Measurements from ENCODE around the gene ZFY.
"Not testable (repeated sequence)": the region's sequence is repeated elsewhere in the genome, so short reads cannot be mapped to it uniquely, and the experiment has no call there.

Gene ZFY

DNA sequence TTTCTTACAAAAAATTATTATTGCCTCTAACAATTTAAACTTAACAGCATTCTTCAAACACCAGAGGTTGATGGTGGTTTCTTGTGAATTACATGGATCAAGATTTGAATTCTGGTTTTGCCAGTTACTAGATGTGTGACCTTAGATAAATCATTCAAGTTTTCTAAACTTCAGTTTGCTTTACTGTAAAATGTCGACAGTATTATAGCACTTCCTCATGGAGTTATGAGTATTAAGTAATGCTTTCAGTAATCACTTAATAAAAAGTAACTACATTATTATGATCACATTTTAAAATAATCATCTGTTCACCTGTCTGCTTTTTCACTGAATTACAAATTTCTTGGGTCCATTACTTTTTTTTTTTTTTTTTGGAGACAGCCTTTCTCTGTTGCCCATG is 37.5 kb downstream of the ZFY start:
- DNase-seq (ENCODE audit: extremely low read depth in 1 of 2, low read depth in 1 of 2), result no peak

DNA sequence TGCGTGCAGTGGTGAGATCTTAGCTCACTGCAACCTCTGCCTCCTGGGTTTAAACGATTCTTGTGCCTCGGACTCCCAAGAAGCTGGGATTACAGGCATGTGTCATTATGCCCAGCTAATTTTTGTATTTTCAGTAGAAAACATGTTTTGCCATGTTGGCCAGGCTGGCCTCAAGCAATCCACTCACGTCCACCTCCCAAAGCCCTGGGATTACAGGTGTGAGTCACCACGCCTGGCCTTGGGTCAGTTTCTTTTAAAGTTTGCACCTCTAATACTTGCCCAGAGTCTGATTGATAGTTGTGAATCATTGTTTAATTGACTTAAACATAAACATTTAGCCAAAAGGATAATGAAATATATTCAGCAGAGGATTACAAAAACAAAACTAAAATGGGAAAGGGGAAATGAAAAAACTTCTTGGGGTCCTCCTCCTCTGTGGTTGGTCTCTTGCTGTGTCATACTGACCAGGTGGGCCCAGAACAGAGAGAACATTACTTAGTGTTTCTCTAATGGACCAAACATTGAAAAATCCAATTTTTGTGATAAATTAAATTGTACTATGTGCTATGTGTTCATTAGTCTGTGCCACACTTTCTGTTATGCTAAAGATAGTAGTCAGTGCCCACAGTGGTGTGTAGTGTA is 38.0 kb downstream of the ZFY start:
- no peak for DNase-seq (ENCODE audit: extremely low read depth in 1 of 2, low read depth in 1 of 2)

DNA sequence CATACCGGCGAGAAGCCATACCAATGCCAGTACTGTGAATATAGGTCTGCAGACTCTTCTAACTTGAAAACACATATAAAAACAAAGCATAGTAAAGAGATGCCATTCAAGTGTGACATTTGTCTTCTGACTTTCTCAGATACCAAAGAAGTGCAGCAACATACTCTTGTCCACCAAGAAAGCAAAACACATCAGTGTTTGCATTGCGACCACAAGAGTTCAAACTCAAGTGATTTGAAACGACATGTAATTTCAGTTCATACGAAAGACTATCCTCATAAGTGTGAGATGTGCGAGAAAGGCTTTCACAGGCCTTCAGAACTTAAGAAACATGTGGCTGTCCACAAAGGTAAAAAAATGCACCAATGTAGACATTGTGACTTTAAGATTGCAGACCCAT is 44.1 kb downstream of the ZFY start:
- no peak for DNase-seq (ENCODE audit: extremely low read depth in 1 of 2, low read depth in 1 of 2)

DNA sequence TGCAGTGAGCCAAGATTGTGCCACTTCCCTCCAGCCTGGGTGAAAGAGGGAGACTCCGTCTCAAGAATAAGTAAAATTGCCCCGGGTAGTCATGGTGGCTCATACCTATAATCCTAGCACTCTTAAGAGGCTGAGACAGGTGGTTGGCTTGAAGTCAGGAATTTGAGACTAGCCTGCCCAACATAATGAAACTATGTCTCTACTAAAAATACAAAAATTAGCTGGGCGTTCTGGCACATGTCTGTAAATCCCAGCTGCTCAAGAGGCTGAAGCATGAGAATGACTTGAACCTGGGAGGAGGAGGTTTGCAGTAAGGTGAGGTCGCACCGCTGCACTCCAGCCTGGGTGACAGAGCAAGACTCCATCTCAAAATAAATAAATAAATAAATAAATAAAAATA is 49.3 kb downstream of the ZFY start:
- no peak for DNase-seq (ENCODE audit: extremely low read depth in 1 of 2, low read depth in 1 of 2)

DNA sequence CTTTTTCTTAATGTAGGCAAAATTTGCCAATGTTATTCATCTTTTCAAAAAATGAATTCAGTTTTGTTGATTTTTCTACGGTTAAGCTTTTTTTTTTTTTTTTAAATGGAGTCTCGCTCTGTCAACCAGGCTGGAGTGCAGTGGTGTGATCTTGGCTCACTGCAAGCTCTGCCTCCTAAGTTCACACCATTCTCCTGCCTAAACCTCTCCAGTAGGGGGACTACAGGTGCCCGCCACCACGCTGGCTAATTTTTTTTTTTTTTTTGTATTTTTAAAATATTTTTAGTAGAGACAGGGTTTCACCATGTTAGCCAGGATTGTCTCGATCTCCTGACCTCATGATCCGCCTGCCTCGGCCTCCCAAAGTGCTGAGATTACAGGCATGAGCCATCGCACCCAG is 52.0 kb downstream of the ZFY start:
- not testable (repeated sequence) for DNase-seq (ENCODE audit: extremely low read depth in 1 of 2, low read depth in 1 of 2)

DNA sequence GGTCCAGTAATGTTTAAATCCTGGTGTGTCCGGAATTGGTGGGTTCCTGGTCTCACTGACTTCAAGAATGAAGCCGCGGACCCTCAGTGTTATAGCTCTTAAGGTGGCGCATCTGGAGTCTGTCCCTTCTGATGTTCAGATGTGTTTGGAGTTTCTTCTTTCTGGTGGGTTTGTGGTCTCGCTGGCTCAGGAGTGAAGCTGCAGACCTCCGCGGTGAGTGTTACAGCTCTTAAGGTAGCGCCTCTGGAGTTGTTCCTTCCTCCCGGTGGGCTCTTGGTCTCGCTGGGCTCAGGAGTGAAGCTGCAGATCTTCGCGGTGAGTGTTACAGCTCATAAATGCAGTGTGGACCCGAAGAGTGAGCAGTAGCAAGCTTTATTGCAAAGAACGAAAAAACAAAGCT is 62.2 kb downstream of the ZFY start:
- not testable (repeated sequence) for DNase-seq (ENCODE audit: extremely low read depth in 1 of 2, low read depth in 1 of 2)

DNA sequence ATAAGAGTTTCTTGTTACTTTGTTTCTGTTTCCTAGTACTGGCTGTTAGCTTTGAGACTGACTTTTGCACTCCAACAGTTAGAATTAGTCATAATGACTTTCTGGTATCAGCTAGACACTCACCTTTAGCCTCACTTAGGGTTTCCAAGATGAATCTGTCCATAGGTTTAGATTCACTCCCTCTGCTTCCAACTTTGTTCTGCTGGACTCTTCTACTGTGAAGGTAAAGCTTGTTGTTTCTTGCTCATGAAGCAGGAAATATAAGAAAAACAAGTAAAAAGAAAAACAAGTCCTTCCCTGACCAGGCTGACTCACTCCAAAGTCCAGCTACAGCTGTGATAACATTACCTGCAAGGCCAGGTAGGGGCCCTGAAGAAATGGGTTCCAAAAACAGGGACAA is 67.0 kb downstream of the ZFY start:
- DNase-seq (ENCODE audit: extremely low read depth in 1 of 2, low read depth in 1 of 2), result no peak

DNA sequence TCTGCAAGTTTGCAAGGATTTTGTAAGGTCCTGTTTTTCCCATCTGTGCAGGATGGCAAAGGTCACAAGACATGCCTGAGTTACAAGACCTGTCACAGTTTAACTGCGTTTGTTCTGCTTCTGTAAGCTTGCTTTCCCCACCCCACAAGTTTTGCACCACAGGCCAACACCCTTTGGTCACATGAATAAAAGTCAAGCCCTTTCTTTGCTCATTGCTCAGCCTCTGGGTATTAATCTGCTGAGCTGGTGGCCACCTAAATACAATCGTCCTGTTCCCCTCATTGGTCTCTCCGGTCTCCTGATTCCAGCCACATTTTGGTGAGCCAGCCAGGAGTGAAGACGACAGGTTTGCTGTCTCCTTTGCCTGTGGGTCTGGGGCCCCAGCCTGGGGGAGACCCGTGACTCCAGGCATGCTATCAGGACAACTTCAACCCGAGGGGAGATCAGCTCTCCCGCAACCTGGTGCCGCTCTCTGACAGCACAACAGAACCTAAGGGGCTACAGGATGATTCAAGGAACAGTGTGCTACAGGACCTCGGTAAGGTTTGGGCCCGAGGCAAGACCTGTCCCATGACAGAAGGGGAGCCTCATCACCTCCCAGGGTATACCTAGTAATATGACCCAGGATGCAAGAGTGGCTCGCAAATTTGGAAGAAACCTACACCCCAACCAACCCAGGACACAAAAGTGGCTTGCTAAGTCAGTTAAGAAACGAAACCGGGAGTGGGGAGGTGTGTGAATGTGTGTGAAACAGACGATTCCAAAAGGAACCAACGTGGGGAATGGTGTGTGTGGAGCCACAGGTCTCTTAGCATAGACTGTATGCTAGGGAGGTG is 67.7 kb downstream of the ZFY start:
- DNase-seq (ENCODE audit: extremely low read depth in 1 of 2, low read depth in 1 of 2), result no peak

DNA sequence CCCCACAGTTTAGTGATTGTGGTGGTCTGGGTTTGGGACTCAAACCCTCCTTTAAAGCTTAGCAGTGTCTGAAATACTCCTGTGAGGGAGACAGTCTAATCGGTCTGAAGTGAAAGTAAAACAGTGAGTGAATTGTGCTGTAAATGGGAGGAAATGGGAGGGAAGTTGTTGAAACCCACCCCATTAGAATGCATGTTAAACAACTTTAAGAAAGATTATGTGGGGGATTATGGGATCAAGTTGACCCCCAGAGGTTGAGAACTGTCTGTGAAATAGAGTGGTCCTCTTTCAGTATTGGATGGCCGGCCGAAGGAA is 68.3 kb downstream of the ZFY start:
- DNase-seq (ENCODE audit: extremely low read depth in 1 of 2, low read depth in 1 of 2), result no peak

DNA sequence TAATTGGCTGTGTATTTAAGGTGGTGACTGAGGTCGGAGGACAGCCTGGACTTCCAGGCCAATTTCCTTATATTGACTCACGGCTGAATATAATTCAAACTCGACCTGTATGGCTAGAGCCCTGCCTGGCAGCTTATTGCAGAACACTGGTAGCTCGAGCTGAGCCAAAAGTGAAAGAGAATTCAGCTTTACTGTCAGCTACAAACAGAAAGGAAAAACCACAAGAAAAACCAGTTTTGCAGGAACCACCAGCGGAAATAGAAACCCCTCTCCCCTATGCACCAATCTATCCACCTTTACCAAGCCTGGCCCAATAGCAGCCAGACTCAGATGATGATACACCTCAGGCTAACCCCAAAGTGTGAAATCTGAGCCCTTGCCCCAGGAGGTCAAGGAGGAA is 68.7 kb downstream of the ZFY start:
- no peak for DNase-seq (ENCODE audit: extremely low read depth in 1 of 2, low read depth in 1 of 2)

DNA sequence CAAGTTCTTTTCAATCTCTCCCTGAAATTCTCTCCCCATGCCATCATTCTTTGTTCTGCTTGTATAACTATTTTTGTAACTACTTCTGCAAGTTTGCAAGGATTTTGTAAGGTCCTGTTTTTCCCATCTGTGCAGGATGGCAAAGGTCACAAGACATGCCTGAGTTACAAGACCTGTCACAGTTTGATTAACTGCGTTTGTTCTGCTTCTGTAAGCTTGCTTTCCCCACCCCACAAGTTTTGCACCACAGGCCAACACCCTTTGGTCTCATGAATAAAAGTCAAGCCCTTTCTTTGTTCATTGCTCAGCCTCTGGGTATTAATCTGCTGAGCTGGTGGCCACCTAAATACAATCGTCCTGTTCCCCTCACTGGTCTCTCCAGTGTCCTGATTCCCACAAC is 70.8 kb downstream of the ZFY start:
- DNase-seq (ENCODE audit: extremely low read depth in 1 of 2, low read depth in 1 of 2), result not testable (repeated sequence)

DNA sequence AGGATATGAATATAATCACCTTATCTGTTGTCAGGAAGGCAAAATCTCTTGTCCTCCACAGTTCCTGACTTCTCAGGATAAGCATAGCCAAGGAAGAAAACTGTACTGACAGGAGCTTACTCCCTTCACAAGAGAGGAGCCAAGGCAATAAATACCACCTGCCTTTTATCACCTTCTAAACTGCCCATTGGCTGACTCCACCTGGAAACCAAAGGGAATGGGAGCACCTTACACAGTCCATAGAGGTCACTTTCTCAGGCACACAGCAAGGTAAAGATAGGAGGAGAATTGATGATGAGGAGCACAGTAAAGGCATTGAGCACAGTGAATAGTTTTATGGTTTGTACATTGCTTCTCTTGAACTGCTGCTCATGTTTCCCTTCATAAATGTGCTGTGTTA is 72.8 kb downstream of the ZFY start:
- no peak for DNase-seq (ENCODE audit: extremely low read depth in 1 of 2, low read depth in 1 of 2)

DNA sequence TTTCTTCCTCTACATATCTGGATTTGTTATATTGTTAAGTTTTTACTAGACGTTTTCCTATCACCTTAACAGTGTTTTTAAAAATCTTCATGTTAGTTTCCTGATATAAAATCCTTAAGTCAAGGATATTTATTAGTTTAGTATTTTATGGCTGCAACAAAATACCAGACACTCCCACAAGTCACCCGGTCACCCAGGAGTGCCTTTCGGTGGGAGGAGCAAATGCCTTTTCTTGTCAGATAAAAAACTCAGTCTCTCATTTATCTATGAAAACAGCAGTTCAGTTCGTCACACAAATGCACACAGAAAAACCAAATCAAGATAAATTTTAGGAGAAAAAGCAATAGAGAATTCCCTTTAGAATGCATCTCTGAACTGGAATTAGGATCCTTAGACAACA is 77.0 kb downstream of the ZFY start:
- DNase-seq (ENCODE audit: extremely low read depth in 1 of 2, low read depth in 1 of 2), result no peak

DNA sequence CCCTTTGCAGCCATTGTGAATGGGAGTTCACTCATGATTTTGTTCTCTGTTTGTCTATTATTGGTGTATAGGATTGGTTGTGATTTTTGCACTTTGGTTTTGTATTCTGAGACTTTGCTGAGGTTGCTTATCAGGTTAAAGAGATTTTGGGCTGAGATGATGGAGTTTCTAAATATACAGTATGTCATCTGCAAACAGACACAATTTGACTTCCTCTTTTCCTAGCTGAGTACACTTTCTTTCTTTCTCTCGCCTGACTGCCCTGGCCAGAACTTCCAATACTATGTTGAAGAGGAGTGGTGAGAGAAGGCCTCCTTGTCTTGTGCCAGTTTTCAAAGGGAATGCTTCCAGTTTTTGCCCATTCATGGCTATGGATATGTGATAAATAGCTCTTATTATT is 81.4 kb downstream of the ZFY start:
- DNase-seq (ENCODE audit: extremely low read depth in 1 of 2, low read depth in 1 of 2), result no peak

DNA sequence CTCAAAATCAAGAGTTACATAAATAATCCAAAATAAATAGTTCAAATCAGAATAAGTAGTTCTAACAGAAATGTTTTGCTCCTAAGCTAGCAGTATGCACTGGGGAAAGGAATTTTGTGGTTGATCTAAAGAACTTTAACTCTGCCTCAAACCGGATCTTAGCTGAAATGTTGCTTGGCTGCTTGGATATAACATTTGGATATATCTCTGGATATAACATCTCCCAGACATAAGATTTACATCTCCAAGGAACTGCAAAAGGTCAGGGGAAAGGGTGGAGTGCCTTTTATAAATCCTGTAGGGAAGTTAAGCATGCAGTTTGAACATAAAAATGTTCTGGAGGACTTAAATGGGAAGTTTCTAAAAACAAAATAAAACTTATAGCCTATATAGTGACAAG is 83.4 kb downstream of the ZFY start:
- DNase-seq (ENCODE audit: extremely low read depth in 1 of 2, low read depth in 1 of 2), result no peak

DNA sequence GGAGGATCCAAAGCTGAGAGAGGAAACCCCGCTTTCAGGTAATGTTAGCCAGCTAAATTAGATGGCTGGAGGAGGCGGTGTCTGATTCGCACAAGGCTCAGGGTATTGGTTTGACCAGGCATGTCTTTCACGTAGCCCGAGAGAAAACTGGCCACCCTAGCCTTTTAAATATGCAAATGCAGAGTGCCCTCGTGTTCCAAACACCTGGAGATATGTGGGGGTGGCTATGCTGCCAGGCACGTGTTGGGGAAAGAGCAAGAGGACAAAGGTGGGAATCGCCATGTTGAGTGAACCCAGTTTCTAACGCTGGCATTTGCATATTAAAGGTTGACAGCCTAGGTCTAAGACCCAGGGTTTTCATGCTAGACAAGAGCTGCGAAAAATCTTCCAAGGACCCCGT is 84.4 kb downstream of the ZFY start:
- no peak for DNase-seq (ENCODE audit: extremely low read depth in 1 of 2, low read depth in 1 of 2)

DNA sequence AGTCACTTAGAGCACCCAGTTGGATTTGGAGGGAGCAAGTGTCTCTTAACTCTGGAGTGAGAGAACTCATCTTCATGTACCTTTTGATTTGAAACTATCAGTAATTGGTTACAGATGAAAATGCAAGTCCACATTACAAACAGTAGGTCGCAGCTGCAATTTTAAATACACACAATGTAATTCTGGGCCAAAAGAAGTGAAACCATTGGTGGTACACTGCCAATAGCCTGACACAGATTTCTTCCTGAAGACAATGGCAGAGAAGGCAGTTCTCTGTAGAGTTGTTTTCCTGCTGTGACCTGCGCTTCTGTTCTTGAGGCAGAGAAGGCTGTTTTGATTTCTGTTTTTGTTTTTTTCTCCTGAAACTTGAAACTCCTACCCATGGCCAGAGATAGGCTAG is 86.0 kb downstream of the ZFY start:
- DNase-seq (ENCODE audit: extremely low read depth in 1 of 2, low read depth in 1 of 2), result no peak

DNA sequence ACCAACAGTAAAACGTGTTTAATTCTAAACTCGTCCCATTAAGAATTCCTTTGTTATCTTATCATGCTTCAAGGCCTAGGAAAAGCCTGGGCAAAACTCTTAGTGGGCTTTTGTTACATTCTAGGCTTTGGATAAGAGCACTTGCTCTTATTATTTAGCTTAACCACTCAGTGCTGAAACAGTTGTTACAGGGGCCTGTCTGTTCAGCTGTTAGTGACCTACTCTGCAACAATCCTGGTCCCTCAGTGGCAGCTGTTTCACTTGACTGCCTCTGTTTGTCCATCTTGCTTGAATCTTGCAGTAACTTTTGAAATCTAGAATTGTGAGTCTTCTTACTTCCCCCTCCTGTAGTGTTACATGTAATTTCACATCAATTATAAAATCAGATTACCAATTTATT is 88.4 kb downstream of the ZFY start:
- no peak for DNase-seq (ENCODE audit: extremely low read depth in 1 of 2, low read depth in 1 of 2)

DNA sequence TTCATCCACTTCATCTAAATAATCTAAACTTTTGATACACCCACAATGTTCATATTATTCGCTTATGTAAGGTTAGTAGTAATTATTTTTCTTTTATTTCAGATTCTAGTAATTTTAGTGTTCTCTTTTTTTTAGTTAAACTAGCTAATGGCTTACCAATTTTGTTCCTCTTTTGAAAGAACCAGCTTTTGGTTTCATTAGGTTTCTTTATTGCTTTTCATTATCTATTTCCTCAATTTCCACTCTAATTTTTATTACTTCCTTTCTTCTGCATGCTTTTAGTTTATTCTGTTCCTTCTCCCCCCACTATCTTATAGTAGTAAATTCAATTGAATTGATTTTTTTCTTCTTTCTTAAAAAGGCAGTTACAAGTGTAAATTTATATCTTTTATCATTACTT is 90.2 kb downstream of the ZFY start:
- DNase-seq (ENCODE audit: extremely low read depth in 1 of 2, low read depth in 1 of 2), result no peak

All from activated CD8-positive, alpha-beta memory T cell treated with anti-CD3 and anti-CD28 coated beads for 1 hour (primary cell).